ENCODE results near the gene CPNE7. TPM values are rescaled to one million over a fixed set of nuclear protein-coding genes. Genes with fewer than 3 reads are reported as not detected.

CPNE7 gene
- polyA plus RNA-seq, 1 experiment = 7.5 TPM

DNA sequence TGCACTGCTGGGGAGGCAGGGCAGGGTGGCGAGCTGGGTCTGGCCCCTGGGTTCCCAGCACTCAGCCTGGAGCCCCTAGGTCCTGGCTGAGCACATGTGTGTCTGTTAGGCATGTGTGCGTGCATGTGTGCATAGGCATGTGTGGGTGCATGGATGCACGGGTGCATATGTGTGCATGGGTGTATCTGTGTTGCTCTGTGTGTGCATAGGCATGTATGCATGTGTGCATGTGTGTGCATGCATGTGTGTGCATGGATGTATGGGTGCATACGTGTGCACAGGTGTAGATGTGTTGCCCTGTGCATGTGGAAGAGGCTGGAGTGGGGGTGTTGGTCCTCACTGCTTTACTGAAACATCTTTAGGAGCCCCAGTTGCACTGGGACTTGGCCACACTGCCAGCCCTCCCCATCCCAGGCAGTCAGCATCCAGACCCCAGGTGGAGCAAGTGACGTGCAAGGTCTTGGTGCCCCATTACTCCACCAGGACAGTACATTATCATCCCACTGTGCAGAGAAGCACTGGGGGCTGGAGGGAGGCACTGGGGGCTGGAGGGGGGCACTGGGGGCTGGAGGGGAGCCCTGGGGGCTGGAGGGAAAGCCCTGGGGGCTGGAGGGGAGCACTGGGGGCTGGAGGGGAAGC, 27.5 kb downstream of the CPNE7 start:
- H3K27ac ChIP-seq (ENCODE audit: low read depth, low read length) = peak overlapping the region; percentile 77
- no peaks in the 10 kb centered on the region; the same call in 1 of the 2 replicates for H3K9me3 ChIP-seq (ENCODE audit: control insufficient read depth, insufficient read depth, low read length)
- no peak overlapping the region for H3K4me3 ChIP-seq (ENCODE audit: low read depth, low read length)
- POLR2A ChIA-PET = interaction anchor here (0.6 to 1.9 kb wide), 3 partner anchors 22 to 30 kb away, joined by 3 to 17 read pairs (median 6); no protein-coding TSS in a partner anchor
- CTCF ChIA-PET = interaction anchor here (0.7 kb wide), 1 partner anchor 13 kb away, joined by 3 read pairs; no protein-coding TSS in a partner anchor
- no peak for DNase-seq (ENCODE audit: low read depth, low spot score)
- no peak for TF ChIP-seq CTCF (IDR thresholded peaks at IDR 0.05; ENCODE audit: low read depth, low read length)
- no peaks in the 10 kb centered on the region for H3K27me3 ChIP-seq (ENCODE audit: control insufficient read depth, insufficient read depth, low read length)

DNA sequence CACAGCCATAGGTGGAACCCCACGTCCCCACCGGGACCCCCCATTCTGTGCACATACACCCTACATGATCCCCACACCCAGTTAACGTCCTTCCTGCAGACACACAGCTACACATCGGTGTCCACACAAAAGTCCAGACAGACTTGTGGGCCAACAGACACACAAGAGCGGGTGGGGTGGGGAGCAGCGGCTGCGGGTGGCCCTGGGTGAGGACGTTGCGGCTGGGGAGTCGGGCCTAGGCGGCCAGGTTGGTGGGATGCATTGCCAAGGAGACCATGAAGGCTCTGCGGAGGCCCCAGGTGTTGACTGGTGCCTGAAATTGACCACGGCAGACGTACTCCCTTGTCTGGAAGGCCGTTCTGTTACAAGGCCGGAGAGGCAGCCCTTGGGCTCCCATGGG, 29.2 kb downstream of the CPNE7 start:
- no peak for DNase-seq (ENCODE audit: low read depth, low spot score)
- TF ChIP-seq CTCF (IDR thresholded peaks at IDR 0.05; ENCODE audit: low read depth, low read length) = no peak
- ChIA-PET POLR2A (no interaction called here), CTCF (no interaction called here)
- H3K27me3 ChIP-seq (ENCODE audit: control insufficient read depth, insufficient read depth, low read length) = no peaks in the 10 kb centered on the region
- no peak overlapping the region for H3K4me3 ChIP-seq (ENCODE audit: low read depth, low read length)
- H3K27ac ChIP-seq (ENCODE audit: low read depth, low read length) = no peak overlapping the region
- H3K9me3 ChIP-seq (ENCODE audit: control insufficient read depth, insufficient read depth, low read length) = no peaks in the 10 kb centered on the region; the same call in 1 of the 2 replicates

DNA sequence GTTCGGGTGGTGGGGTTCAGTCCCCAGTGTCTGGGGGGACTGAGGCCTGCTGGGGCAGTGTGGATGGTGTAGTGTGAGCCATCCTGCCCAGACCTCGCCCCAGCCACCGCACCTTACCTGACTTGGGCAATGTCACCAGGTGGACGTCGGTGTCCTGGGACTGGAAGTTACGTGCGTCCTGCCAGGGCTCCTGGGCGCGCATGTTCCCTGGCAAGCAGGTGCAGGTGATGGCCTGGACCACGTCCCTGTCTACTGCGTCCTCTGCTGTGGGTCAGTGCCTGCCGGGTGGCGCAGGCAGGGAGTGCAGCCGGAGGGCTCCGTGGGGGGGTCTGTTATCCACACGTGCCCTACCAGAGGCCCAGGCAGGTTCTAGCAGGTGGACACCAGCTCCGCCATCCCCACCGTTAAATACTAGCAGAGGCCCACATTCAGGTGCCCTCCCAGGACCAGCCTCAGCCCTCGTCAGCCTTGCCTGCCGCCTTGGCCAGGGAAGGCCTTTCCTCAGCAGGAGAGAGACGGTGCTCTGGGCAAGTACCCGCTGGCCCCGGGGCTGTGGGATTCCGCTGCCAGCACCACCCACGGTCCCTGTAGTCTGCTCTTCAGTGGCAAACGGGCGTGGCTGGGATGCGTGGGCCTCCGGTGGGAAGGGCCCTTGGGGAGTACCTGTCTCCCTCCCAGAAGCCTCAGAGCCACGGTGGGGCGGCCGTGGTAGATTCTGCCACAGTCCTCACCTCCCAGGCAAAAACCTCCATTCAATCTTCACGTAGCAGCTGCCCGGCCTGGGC, 29.8 kb downstream of the CPNE7 start:
- TF ChIP-seq CTCF (IDR thresholded peaks at IDR 0.05; ENCODE audit: low read depth, low read length) = no peak
- CTCF ChIA-PET = no interaction called here

DNA sequence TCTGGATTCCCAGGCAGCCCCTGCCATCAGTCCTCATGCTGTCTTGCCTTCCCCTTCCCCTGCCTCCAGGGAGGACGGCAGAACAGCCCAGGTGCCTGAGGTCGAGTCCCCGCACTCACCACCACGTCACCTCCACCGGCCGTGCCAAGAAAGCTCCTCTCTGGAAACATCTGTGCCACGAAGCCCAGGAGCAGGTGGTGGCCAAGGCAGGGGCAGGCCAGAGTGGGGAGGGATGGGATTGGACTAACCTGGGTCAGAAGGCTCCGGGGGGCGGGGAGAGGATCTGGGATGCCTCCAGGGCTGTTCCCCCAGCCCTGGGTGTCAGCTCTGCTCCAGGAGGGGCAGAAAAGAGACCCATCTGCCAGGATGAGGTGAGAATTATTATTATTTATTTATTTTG, 30.4 kb downstream of the CPNE7 start:
- ChIA-PET CTCF (no interaction called here), POLR2A (no interaction called here)
- H3K9me3 ChIP-seq (ENCODE audit: control insufficient read depth, insufficient read depth, low read length) = no peaks in the 10 kb centered on the region; the same call in 1 of the 2 replicates
- no peak overlapping the region for H3K27ac ChIP-seq (ENCODE audit: low read depth, low read length)
- no peaks in the 10 kb centered on the region for H3K27me3 ChIP-seq (ENCODE audit: control insufficient read depth, insufficient read depth, low read length)
- no peak overlapping the region for H3K4me3 ChIP-seq (ENCODE audit: low read depth, low read length)
- TF ChIP-seq CTCF (IDR thresholded peaks at IDR 0.05; ENCODE audit: low read depth, low read length) = no peak
- no peak for DNase-seq (ENCODE audit: low read depth, low spot score)

More for the DNA sequence above, 29.8 kb downstream of the CPNE7 start:
- POLR2A ChIA-PET = no interaction called here
- Histone ChIP-seq H3K27ac (ENCODE audit: low read depth, low read length) (no peak overlapping the region), H3K27me3 (ENCODE audit: control insufficient read depth, insufficient read depth, low read length) (no peaks in the 10 kb centered on the region), H3K9me3 (ENCODE audit: control insufficient read depth, insufficient read depth, low read length) (no peaks in the 10 kb centered on the region; the same call in 1 of the 2 replicates), H3K4me3 (ENCODE audit: low read depth, low read length) (no peak overlapping the region)
- DNase-seq (ENCODE audit: low read depth, low spot score) = no peak

GRCh38 chr16:89607453-89607852, 31.9 kb downstream of the CPNE7 start:
- ChIA-PET CTCF (no interaction called here), POLR2A (no interaction called here)
- TF ChIP-seq CTCF (IDR thresholded peaks at IDR 0.05; ENCODE audit: low read depth, low read length) = no peak
- Histone ChIP-seq H3K27ac (ENCODE audit: low read depth, low read length) (no peak overlapping the region), H3K4me3 (ENCODE audit: low read depth, low read length) (no peak overlapping the region), H3K27me3 (ENCODE audit: control insufficient read depth, insufficient read depth, low read length) (no peaks in the 10 kb centered on the region), H3K9me3 (ENCODE audit: control insufficient read depth, insufficient read depth, low read length) (peaks cover 3% of the 10 kb centered on the region; the same call in 1 of the 2 replicates)
- DNase-seq (ENCODE audit: low read depth, low spot score) = no peak

All from AG04450 (cell line).